Putamen (tissue), 1 donor: ENCODE results near the gene AK3.

ENCODE experiments used
- DNase-seq: peaks from one replicate; pipeline ENCODE4 v3.0.0-alpha.2; 2016; ENCODE audit warnings: low spot score

Gene AK3

GRCh38 chr9:4746278-4747030 lies 5.5 kb upstream of the AK3 start:
- DNase-seq = no peak

- DNase-seq = no peak
These were observed 2.3 kb upstream of the AK3 start for GRCh38 chr9:4743131-4743875.

- no peak for DNase-seq
These were observed 1.2 kb upstream of the AK3 start for GRCh38 chr9:4742246-4742645.

GRCh38 chr9:4741365-4742089 lies 525 bp upstream of the AK3 start:
- DNase-seq = peak; percentile 42

GRCh38 chr9:4740388-4740637 lies 689 bp downstream of the AK3 start:
- DNase-seq = peak; percentile 14

- DNase-seq = no peak
These were observed 1.2 kb downstream of the AK3 start for GRCh38 chr9:4739587-4740387.

GRCh38 chr9:4738866-4739586 lies 2.0 kb downstream of the AK3 start:
- DNase-seq = no peak

- DNase-seq = no peak
These were observed 6.9 kb downstream of the AK3 start for GRCh38 chr9:4734150-4734549.

- DNase-seq = no peak
These were observed 8.1 kb downstream of the AK3 start for GRCh38 chr9:4732890-4733289.

- no peak for DNase-seq
These were observed 13.4 kb downstream of the AK3 start for GRCh38 chr9:4727593-4727992.

GRCh38 chr9:4725706-4726442 lies 15.1 kb downstream of the AK3 start:
- DNase-seq = no peak

- DNase-seq = peak; percentile 26
These were observed 19.3 kb downstream of the AK3 start for GRCh38 chr9:4721736-4722135.

- DNase-seq = no peak
These were observed 22.1 kb downstream of the AK3 start for GRCh38 chr9:4718911-4719310.

GRCh38 chr9:4717815-4718214 lies 23.2 kb downstream of the AK3 start:
- DNase-seq = peak; percentile 16

- no peak for DNase-seq
These were observed 24.8 kb downstream of the AK3 start for GRCh38 chr9:4716163-4716562.

GRCh38 chr9:4714266-4715016 lies 26.6 kb downstream of the AK3 start:
- DNase-seq = no peak

- no peak for DNase-seq
These were observed 27.2 kb downstream of the AK3 start for GRCh38 chr9:4713849-4714248.

GRCh38 chr9:4709380-4709779 lies 31.6 kb downstream of the AK3 start:
- no peak for DNase-seq

- DNase-seq = no peak
These were observed 33.9 kb downstream of the AK3 start for GRCh38 chr9:4706971-4707622.

GRCh38 chr9:4706021-4706420 lies 35.0 kb downstream of the AK3 start:
- DNase-seq = no peak
